ENCODE measurements around the gene CCDC88B.

The CCDC88B gene

GRCh38 chr11:64347193-64347867 is 7.3 kb downstream of the CCDC88B start:
- Histone ChIP-seq H3K36me3 (ENCODE audit: insufficient read depth, low read length) (no peaks in the 10 kb centered on the region), H3K79me2 (ENCODE audit: insufficient read depth, low read length) (no peaks in the 10 kb centered on the region), H3K4me2 (ENCODE audit: insufficient read depth, low read length) (no peak overlapping the region), H3K27me3 (ENCODE audit: insufficient read depth, low read length, poor library complexity) (no peaks in the 10 kb centered on the region), H3K9ac (ENCODE audit: low read depth, low read length) (no peak overlapping the region), H3K9me3 (ENCODE audit: insufficient read depth, low read length, severe bottlenecking) (no peaks in the 10 kb centered on the region), H2AFZ (ENCODE audit: low read depth, low read length) (no peak overlapping the region), H3K27ac (ENCODE audit: low read length) (no peak overlapping the region), H3K4me3 (ENCODE audit: low read depth in 1 of 2, low read length in 2 of 2) (no peak overlapping the region), H4K20me1 (ENCODE audit: insufficient read depth, low read length) (no peaks in the 10 kb centered on the region; the same call in 1 of the 2 replicates), H3K4me1 (ENCODE audit: insufficient read depth, low read length) (no peaks in the 10 kb centered on the region)
- TF ChIP-seq CTCF (IDR thresholded peaks at IDR 0.05; ENCODE audit: borderline replicate concordance, extremely low read depth, low read length, poor library complexity, severe bottlenecking) (no peak), EZH2 (IDR thresholded peaks at IDR 0.05; ENCODE audit: borderline replicate concordance, low read depth, low read length, severe bottlenecking) (no peak)
- ATAC-seq (ENCODE audit: insufficient read depth, low read depth) (no peak), DNase-seq (no peak)

- Histone ChIP-seq H3K9me3 (ENCODE audit: insufficient read depth, low read length, severe bottlenecking) (no peaks in the 10 kb centered on the region), H3K9ac (ENCODE audit: low read depth, low read length) (no peak overlapping the region), H3K4me3 (ENCODE audit: low read depth in 1 of 2, low read length in 2 of 2) (no peak overlapping the region), H2AFZ (ENCODE audit: low read depth, low read length) (no peak overlapping the region), H4K20me1 (ENCODE audit: insufficient read depth, low read length) (no peaks in the 10 kb centered on the region), H3K27me3 (ENCODE audit: insufficient read depth, low read length, poor library complexity) (no peaks in the 10 kb centered on the region), H3K4me2 (ENCODE audit: insufficient read depth, low read length) (no peak overlapping the region), H3K36me3 (ENCODE audit: insufficient read depth, low read length) (no peaks in the 10 kb centered on the region), H3K4me1 (ENCODE audit: insufficient read depth, low read length) (no peaks in the 10 kb centered on the region), H3K27ac (ENCODE audit: low read length) (no peak overlapping the region), H3K79me2 (ENCODE audit: insufficient read depth, low read length) (no peaks in the 10 kb centered on the region)
- ATAC-seq (ENCODE audit: insufficient read depth, low read depth) (no peak), DNase-seq (no peak)
- TF ChIP-seq EZH2 (IDR thresholded peaks at IDR 0.05; ENCODE audit: borderline replicate concordance, low read depth, low read length, severe bottlenecking), result no peak
Measured at GRCh38 chr11:64348383-64349024, 8.5 kb downstream of the CCDC88B start.

- Histone ChIP-seq H3K4me1 (ENCODE audit: insufficient read depth, low read length) (no peaks in the 10 kb centered on the region), H3K36me3 (ENCODE audit: insufficient read depth, low read length) (no peaks in the 10 kb centered on the region), H3K9me3 (ENCODE audit: insufficient read depth, low read length, severe bottlenecking) (no peaks in the 10 kb centered on the region), H2AFZ (ENCODE audit: low read depth, low read length) (no peak overlapping the region), H3K4me3 (ENCODE audit: low read depth in 1 of 2, low read length in 2 of 2) (no peak overlapping the region), H3K9ac (ENCODE audit: low read depth, low read length) (no peak overlapping the region), H3K79me2 (ENCODE audit: insufficient read depth, low read length) (no peaks in the 10 kb centered on the region), H3K27me3 (ENCODE audit: insufficient read depth, low read length, poor library complexity) (no peaks in the 10 kb centered on the region), H3K27ac (ENCODE audit: low read length) (no peak overlapping the region), H4K20me1 (ENCODE audit: insufficient read depth, low read length) (no peaks in the 10 kb centered on the region), H3K4me2 (ENCODE audit: insufficient read depth, low read length) (no peak overlapping the region)
- no peak for ATAC-seq (ENCODE audit: insufficient read depth, low read depth)
- DNase-seq, result no peak
- TF ChIP-seq EZH2 (IDR thresholded peaks at IDR 0.05; ENCODE audit: borderline replicate concordance, low read depth, low read length, severe bottlenecking), result no peak
- no peak for TF ChIP-seq CTCF (IDR thresholded peaks at IDR 0.05; ENCODE audit: borderline replicate concordance, extremely low read depth, low read length, poor library complexity, severe bottlenecking)
Measured at GRCh38 chr11:64349025-64349387, 9.0 kb downstream of the CCDC88B start.

- TF ChIP-seq CTCF (IDR thresholded peaks at IDR 0.05; ENCODE audit: borderline replicate concordance, extremely low read depth, low read length, poor library complexity, severe bottlenecking) (no peak), EZH2 (IDR thresholded peaks at IDR 0.05; ENCODE audit: borderline replicate concordance, low read depth, low read length, severe bottlenecking) (no peak)
- no peak for DNase-seq
- no peak for ATAC-seq (ENCODE audit: insufficient read depth, low read depth)
- Histone ChIP-seq H3K4me2 (ENCODE audit: insufficient read depth, low read length) (no peak overlapping the region), H3K36me3 (ENCODE audit: insufficient read depth, low read length) (no peaks in the 10 kb centered on the region), H3K9me3 (ENCODE audit: insufficient read depth, low read length, severe bottlenecking) (no peaks in the 10 kb centered on the region), H3K27me3 (ENCODE audit: insufficient read depth, low read length, poor library complexity) (no peaks in the 10 kb centered on the region), H4K20me1 (ENCODE audit: insufficient read depth, low read length) (no peaks in the 10 kb centered on the region), H3K79me2 (ENCODE audit: insufficient read depth, low read length) (no peaks in the 10 kb centered on the region), H2AFZ (ENCODE audit: low read depth, low read length) (no peak overlapping the region), H3K4me1 (ENCODE audit: insufficient read depth, low read length) (no peaks in the 10 kb centered on the region), H3K27ac (ENCODE audit: low read length) (no peak overlapping the region), H3K4me3 (ENCODE audit: low read depth in 1 of 2, low read length in 2 of 2) (no peak overlapping the region), H3K9ac (ENCODE audit: low read depth, low read length) (no peak overlapping the region)
Measured at GRCh38 chr11:64349404-64349803, 9.4 kb downstream of the CCDC88B start.

All from DND-41 (cell line).